Stimulated activated CD4-positive, alpha-beta T cell treated with anti-CD3 and anti-CD28 coated beads, Interleukin-2, amount 100 ng/mL, for 4 hours (primary cell): ENCODE results near the gene CAPN11.
"Not testable (repeated sequence)": the region's sequence is repeated elsewhere in the genome, so short reads cannot be mapped to it uniquely, and the experiment has no call there.

ENCODE experiments used
- DNase-seq: peaks from one replicate; pipeline ENCODE4 v3.0.0-alpha.2; 2020; ENCODE audit warnings: low read depth

Gene CAPN11

GRCh38 chr6:44181784-44182183 is 23.2 kb downstream of the CAPN11 start:
- DNase-seq, result not testable (repeated sequence)

GRCh38 chr6:44182911-44183390 is 24.3 kb downstream of the CAPN11 start:
- DNase-seq, result no peak

- no peak for DNase-seq
Measured at GRCh38 chr6:44183783-44184182, 25.2 kb downstream of the CAPN11 start.

- not testable (repeated sequence) for DNase-seq
Measured at GRCh38 chr6:44185356-44185755, 26.7 kb downstream of the CAPN11 start.

GRCh38 chr6:44185953-44186634 is 27.5 kb downstream of the CAPN11 start:
- no peak for DNase-seq

- no peak for DNase-seq
Measured at GRCh38 chr6:44186635-44187025, 28.0 kb downstream of the CAPN11 start.

GRCh38 chr6:44188819-44189218 is 30.2 kb downstream of the CAPN11 start:
- no peak for DNase-seq

GRCh38 chr6:44189257-44189656 is 30.6 kb downstream of the CAPN11 start:
- DNase-seq, result no peak

- DNase-seq, result no peak
Measured at GRCh38 chr6:44190715-44191114, 32.1 kb downstream of the CAPN11 start.

- DNase-seq, result no peak
Measured at GRCh38 chr6:44192428-44193041, 33.9 kb downstream of the CAPN11 start.

GRCh38 chr6:44193307-44193910 is 34.8 kb downstream of the CAPN11 start:
- DNase-seq, result no peak

GRCh38 chr6:44194326-44194725 is 35.7 kb downstream of the CAPN11 start:
- no peak for DNase-seq

GRCh38 chr6:44196351-44196750 is 37.7 kb downstream of the CAPN11 start:
- not testable (repeated sequence) for DNase-seq

- DNase-seq, result no peak
Measured at GRCh38 chr6:44198684-44199083, 40.1 kb downstream of the CAPN11 start.

GRCh38 chr6:44199883-44200282 is 41.3 kb downstream of the CAPN11 start:
- no peak for DNase-seq

- DNase-seq, result no peak
Measured at GRCh38 chr6:44201200-44201599, 42.6 kb downstream of the CAPN11 start.

- DNase-seq, result no peak
Measured at GRCh38 chr6:44201638-44202303, 43.2 kb downstream of the CAPN11 start.

- DNase-seq, result no peak
Measured at GRCh38 chr6:44202332-44202971, 43.8 kb downstream of the CAPN11 start.

- no peak for DNase-seq
Measured at GRCh38 chr6:44202972-44203750, 44.5 kb downstream of the CAPN11 start.

- DNase-seq, result no peak
Measured at GRCh38 chr6:44203955-44204354, 45.3 kb downstream of the CAPN11 start.

- DNase-seq, result no peak
Measured at GRCh38 chr6:44207966-44208365, 49.3 kb downstream of the CAPN11 start.
